AG09309 (cell line): ENCODE data around the gene GALNT15.
A peak's percentile ranks its signal among the peaks of the same experiment; 100 is the strongest.

Experiments
- DNase-seq: peaks from one replicate; pipeline ENCODE4 v3.0.0-alpha.2; 2010; ENCODE audit warnings: low read depth
- H3K4me3 ChIP-seq: 2 replicates; pipeline ENCODE4 v1.5.1; 2011; ENCODE audit warnings: mild to moderate bottlenecking, low read depth, low read length, moderate library complexity; ENCODE audit not compliant: control insufficient read depth
- TF ChIP-seq, protein P1 (sequence below): IDR thresholded peaks from 2 replicates; pipeline ENCODE4 v1.5.1; 2011; ENCODE audit warnings: mild to moderate bottlenecking, low read depth, low read length, inconsistent platforms; ENCODE audit not compliant: insufficient read depth, control insufficient read depth; ENCODE audit errors: missing control alignments

The GALNT15 gene

DNA sequence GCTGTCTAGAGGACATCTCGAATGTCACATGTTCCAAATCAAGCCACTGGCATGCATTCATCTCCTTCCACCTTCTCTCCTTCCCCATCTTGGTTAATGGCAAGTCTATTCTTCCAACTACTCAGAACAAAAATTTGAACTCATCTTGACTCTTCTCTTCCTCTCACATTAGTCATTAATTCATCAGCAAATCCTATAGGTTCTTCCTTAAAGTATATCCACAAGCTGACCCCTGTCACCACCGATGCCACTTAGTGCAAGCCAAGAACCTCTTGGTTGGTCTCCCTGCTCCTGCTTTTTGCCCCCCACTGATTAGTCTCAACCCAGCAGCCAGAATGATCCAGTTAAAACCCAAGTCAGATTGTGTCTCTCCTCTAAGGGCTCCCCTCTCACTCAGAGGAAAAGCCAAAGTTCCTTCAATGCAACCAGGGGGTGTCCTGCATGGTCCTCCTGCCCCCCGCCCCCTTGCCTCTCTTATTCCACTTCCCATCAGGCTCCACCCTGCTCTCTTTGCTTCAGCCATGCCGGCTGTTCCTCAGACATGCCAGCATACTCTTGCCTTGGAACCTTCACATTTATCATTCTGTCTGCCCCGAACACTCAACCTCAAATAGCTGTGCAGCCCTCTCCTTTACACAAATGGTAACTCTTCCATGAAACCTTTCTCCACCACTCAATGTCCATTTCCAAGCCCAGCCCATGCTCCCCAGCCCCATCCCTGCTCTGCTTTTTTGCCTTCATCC is 1.0 kb upstream of the GALNT15 start:
- H3K4me3 ChIP-seq, result no peak overlapping the region
- TF ChIP-seq, protein P1, sequence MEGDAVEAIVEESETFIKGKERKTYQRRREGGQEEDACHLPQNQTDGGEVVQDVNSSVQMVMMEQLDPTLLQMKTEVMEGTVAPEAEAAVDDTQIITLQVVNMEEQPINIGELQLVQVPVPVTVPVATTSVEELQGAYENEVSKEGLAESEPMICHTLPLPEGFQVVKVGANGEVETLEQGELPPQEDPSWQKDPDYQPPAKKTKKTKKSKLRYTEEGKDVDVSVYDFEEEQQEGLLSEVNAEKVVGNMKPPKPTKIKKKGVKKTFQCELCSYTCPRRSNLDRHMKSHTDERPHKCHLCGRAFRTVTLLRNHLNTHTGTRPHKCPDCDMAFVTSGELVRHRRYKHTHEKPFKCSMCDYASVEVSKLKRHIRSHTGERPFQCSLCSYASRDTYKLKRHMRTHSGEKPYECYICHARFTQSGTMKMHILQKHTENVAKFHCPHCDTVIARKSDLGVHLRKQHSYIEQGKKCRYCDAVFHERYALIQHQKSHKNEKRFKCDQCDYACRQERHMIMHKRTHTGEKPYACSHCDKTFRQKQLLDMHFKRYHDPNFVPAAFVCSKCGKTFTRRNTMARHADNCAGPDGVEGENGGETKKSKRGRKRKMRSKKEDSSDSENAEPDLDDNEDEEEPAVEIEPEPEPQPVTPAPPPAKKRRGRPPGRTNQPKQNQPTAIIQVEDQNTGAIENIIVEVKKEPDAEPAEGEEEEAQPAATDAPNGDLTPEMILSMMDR, result no peak
- no peak for DNase-seq

DNA sequence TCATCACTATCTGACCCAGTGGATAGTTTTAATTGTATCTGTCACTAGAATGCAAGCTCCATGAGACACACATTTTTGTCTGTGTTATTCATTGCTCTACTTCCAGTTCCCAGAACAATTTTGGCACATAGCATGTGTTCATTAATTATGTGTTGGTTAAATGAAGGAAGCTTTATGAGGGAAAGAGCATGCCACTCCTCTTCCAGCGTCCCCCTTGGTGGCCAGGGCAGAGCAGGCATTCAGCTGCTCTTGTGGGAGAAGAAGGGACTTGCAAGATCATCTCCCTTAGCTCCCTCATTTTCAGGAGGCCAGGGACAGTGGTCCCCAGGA is 489 bp upstream of the GALNT15 start:
- TF ChIP-seq, protein P1, result no peak
- peak; percentile 38 for DNase-seq
- H3K4me3 ChIP-seq, result no peak overlapping the region

DNA sequence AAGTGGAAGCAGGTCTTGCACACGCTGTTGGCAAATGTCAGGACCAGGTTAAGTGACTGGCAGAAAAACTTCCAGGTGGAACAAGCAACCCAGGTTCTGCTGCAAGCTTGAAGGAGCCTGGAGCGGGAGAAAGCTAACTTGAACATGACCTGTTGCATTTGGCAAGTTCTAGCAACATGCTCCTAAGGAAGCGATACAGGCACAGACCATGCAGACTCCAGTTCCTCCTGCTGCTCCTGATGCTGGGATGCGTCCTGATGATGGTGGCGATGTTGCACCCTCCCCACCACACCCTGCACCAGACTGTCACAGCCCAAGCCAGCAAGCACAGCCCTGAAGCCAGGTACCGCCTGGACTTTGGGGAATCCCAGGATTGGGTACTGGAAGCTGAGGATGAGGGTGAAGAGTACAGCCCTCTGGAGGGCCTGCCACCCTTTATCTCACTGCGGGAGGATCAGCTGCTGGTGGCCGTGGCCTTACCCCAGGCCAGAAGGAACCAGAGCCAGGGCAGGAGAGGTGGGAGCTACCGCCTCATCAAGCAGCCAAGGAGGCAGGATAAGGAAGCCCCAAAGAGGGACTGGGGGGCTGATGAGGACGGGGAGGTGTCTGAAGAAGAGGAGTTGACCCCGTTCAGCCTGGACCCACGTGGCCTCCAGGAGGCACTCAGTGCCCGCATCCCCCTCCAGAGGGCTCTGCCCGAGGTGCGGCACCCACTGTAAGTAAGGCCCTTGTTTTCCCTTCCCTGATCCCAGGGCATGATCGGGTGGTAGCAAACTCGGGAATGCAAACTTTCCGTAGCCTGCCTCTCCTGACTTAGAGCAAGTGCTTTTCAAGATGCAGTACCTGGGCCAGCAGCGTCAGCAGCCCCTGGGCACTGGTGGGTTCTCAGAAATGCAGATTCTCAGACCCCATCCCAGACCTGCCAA is 759 bp downstream of the GALNT15 start:
- H3K4me3 ChIP-seq, result no peak overlapping the region
- TF ChIP-seq, protein P1, result no peak
- DNase-seq, result no peak

DNA sequence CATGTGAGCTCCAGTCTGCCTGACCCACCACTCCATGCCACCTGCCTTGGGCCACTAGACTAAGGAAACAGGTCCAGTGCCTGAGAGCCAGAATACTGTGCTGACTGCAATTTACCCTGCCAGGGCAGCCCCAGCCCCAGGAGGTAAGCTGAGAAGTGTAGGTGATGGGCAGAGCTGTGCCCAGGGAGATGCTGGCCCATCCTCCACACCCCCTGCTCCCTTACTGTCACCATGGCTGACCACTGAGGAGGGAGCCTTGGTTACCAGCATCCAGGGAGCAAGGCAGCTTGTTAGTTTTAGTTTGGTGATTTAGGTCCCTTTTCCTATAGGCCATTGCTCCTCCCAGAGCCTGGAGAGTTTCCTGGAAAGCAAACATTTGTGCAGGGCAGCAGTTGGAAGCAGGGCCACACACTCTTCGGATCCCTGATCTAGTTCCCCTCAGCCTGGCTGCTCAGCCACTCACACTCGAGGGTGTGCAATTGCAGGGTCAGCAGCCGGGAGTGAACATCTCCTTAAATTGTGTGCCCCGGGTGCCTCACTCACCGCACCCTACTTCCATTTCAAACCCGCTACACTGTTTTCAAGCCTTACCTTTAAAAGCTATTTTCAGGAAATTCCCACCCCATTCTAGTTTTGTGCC is 2.0 kb downstream of the GALNT15 start:
- no peak overlapping the region for H3K4me3 ChIP-seq
- TF ChIP-seq, protein P1, result no peak
- DNase-seq, result no peak

DNA sequence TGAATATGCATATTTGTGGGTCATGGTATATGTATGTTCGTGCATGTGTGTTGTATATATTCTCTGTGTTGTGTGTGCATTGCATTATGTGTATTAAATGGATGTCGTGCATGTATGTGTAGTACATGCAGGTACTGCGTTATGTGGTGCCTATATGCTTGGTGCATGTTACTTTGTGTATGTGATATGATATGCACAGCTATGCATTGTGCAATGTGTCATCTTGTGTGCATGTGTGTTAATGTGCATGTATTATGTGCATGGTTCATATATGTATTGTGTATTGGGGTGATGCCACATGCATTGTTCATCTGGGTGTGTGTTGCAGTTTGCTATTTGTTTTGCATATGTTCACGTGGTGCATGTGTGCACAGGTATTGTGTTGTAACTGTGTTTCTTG is 2.9 kb downstream of the GALNT15 start:
- DNase-seq, result no peak
- TF ChIP-seq, protein P1, result no peak
- H3K4me3 ChIP-seq, result no peak overlapping the region

DNA sequence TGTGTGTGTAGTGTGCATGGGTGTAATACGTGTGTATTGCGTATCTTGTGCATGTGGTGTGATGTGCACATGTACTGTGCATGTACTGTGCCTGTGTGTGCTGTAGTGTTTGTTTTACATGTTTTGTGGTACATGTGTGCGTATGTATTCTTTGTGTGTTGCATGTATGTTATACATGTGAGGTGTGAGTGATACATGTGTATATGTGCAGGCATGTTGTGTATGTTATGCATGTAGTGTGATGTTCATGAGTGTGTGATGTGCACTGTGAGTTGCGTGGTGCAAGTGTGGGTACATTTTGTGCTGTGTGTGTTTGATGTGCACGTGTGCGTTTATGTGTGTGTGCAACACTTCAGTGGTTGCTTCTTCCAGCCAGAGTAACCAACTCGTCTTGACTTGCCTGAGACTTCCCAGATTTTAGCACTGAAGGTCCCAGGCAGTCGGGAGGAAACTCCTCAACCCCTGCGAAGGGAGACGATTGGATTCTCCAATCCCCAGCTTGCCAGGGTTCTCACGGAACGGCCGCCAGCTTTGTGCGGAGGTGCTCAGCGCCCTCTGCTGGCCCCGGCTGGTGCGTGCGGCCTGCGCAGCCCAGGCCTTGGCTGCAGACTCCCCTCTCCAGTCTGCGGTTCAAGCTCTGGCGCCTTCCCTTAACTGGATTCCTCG is 3.6 kb downstream of the GALNT15 start:
- TF ChIP-seq, protein P1, result peak; percentile 99
- peak; percentile 42 for DNase-seq
- no peak overlapping the region for H3K4me3 ChIP-seq
